ENCODE measurements around the gene GPR22. TPM values are rescaled to one million over a fixed set of nuclear protein-coding genes. Genes with fewer than 3 reads are reported as not detected.

Gene GPR22
- total and polyA plus RNA-seq, 2 of the 8 experiments (the other 6 are each of a cell fraction or from before 2014, with no cell fraction given) = 0.02 TPM; not detected in 1

DNA sequence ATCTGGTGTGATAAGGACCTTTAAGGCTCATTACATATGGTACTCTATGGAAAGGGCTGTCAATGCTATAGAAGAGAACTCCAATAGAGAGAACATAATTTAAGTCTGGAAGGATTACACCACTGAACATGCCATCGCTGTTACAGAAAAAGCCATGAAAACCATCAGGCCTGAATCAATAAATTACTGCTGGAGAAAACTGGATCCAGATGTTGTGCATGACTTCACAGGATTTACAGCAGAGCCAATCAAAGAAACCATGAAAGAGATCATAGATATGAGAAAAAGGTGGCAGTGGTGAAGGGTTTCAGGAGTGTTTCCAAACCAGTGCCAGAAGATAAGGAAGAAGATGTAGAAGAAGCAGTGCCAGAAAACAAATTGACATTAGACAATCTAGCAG, 18.9 kb upstream of the GPR22 start (continued):
- TF ChIP-seq, protein P1, sequence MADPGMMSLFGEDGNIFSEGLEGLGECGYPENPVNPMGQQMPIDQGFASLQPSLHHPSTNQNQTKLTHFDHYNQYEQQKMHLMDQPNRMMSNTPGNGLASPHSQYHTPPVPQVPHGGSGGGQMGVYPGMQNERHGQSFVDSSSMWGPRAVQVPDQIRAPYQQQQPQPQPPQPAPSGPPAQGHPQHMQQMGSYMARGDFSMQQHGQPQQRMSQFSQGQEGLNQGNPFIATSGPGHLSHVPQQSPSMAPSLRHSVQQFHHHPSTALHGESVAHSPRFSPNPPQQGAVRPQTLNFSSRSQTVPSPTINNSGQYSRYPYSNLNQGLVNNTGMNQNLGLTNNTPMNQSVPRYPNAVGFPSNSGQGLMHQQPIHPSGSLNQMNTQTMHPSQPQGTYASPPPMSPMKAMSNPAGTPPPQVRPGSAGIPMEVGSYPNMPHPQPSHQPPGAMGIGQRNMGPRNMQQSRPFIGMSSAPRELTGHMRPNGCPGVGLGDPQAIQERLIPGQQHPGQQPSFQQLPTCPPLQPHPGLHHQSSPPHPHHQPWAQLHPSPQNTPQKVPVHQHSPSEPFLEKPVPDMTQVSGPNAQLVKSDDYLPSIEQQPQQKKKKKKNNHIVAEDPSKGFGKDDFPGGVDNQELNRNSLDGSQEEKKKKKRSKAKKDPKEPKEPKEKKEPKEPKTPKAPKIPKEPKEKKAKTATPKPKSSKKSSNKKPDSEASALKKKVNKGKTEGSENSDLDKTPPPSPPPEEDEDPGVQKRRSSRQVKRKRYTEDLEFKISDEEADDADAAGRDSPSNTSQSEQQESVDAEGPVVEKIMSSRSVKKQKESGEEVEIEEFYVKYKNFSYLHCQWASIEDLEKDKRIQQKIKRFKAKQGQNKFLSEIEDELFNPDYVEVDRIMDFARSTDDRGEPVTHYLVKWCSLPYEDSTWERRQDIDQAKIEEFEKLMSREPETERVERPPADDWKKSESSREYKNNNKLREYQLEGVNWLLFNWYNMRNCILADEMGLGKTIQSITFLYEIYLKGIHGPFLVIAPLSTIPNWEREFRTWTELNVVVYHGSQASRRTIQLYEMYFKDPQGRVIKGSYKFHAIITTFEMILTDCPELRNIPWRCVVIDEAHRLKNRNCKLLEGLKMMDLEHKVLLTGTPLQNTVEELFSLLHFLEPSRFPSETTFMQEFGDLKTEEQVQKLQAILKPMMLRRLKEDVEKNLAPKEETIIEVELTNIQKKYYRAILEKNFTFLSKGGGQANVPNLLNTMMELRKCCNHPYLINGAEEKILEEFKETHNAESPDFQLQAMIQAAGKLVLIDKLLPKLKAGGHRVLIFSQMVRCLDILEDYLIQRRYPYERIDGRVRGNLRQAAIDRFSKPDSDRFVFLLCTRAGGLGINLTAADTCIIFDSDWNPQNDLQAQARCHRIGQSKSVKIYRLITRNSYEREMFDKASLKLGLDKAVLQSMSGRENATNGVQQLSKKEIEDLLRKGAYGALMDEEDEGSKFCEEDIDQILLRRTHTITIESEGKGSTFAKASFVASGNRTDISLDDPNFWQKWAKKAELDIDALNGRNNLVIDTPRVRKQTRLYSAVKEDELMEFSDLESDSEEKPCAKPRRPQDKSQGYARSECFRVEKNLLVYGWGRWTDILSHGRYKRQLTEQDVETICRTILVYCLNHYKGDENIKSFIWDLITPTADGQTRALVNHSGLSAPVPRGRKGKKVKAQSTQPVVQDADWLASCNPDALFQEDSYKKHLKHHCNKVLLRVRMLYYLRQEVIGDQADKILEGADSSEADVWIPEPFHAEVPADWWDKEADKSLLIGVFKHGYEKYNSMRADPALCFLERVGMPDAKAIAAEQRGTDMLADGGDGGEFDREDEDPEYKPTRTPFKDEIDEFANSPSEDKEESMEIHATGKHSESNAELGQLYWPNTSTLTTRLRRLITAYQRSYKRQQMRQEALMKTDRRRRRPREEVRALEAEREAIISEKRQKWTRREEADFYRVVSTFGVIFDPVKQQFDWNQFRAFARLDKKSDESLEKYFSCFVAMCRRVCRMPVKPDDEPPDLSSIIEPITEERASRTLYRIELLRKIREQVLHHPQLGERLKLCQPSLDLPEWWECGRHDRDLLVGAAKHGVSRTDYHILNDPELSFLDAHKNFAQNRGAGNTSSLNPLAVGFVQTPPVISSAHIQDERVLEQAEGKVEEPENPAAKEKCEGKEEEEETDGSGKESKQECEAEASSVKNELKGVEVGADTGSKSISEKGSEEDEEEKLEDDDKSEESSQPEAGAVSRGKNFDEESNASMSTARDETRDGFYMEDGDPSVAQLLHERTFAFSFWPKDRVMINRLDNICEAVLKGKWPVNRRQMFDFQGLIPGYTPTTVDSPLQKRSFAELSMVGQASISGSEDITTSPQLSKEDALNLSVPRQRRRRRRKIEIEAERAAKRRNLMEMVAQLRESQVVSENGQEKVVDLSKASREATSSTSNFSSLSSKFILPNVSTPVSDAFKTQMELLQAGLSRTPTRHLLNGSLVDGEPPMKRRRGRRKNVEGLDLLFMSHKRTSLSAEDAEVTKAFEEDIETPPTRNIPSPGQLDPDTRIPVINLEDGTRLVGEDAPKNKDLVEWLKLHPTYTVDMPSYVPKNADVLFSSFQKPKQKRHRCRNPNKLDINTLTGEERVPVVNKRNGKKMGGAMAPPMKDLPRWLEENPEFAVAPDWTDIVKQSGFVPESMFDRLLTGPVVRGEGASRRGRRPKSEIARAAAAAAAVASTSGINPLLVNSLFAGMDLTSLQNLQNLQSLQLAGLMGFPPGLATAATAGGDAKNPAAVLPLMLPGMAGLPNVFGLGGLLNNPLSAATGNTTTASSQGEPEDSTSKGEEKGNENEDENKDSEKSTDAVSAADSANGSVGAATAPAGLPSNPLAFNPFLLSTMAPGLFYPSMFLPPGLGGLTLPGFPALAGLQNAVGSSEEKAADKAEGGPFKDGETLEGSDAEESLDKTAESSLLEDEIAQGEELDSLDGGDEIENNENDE (IDR thresholded peaks at IDR 0.05; ENCODE audit: insufficient replicate concordance, low read length) = no peak
- TF ChIP-seq GABPA (IDR thresholded peaks at IDR 0.05; ENCODE audit: borderline replicate concordance, insufficient read depth, low read length) (no peak), TAF1 (IDR thresholded peaks at IDR 0.05; ENCODE audit: low read depth, low read length) (no peak), CHD2 (IDR thresholded peaks at IDR 0.05; ENCODE audit: low read length) (no peak), CREB1 (IDR thresholded peaks at IDR 0.05) (no peak), TAF7 (optimal IDR thresholded peaks at IDR 0.05; ENCODE audit: borderline replicate concordance, low read depth, low read length) (no peak), TBP (IDR thresholded peaks at IDR 0.05; ENCODE audit: low read depth, low read length) (no peak), BCL11A (IDR thresholded peaks at IDR 0.05; ENCODE audit: low read depth in 2 of 2, low read length in 2 of 2) (no peak), JUND (IDR thresholded peaks at IDR 0.05; ENCODE audit: low read length) (no peak), EZH2 (IDR thresholded peaks at IDR 0.05; ENCODE audit: low read depth, low read length, severe bottlenecking) (no peak)
- TF ChIP-seq, protein P2, sequence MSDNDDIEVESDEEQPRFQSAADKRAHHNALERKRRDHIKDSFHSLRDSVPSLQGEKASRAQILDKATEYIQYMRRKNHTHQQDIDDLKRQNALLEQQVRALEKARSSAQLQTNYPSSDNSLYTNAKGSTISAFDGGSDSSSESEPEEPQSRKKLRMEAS (IDR thresholded peaks at IDR 0.05) = no peak

Measured in H1 (cell line).